Limb (tissue), 2 donors: Measurements from ENCODE around the gene TOM1L1.

Experiments used
- DNase-seq, 2 donors: peaks; one replicate each; pipeline ENCODE4 v3.0.0-alpha.2; 2016; ENCODE audit errors: extremely low spot score in 2 of 2

Gene TOM1L1

GRCh38 chr17:54898576-54898975 lies 2.1 kb upstream of the TOM1L1 start:
- no peak for DNase-seq

- no peak for DNase-seq
Measured at GRCh38 chr17:54899201-54899600, 1.5 kb upstream of the TOM1L1 start.

- peak in 1 of 2 donors; percentile 45 for DNase-seq
Measured at GRCh38 chr17:54899721-54900456, 763 bp upstream of the TOM1L1 start.

GRCh38 chr17:54901230-54901822 lies 674 bp downstream of the TOM1L1 start:
- peak in 1 of 2 donors; percentile 30 for DNase-seq

GRCh38 chr17:54902017-54902416 lies 1.4 kb downstream of the TOM1L1 start:
- no peak for DNase-seq

- no peak for DNase-seq
Measured at GRCh38 chr17:54902611-54903010, 2.0 kb downstream of the TOM1L1 start.

GRCh38 chr17:54903375-54903774 lies 2.7 kb downstream of the TOM1L1 start:
- peak; percentile 40 to 44 for DNase-seq

- peak in 1 of 2 donors; percentile 29 for DNase-seq
Measured at GRCh38 chr17:54906683-54907082, 6.0 kb downstream of the TOM1L1 start.

GRCh38 chr17:54907376-54907775 lies 6.7 kb downstream of the TOM1L1 start:
- no peak for DNase-seq

GRCh38 chr17:54909766-54910165 lies 9.1 kb downstream of the TOM1L1 start:
- no peak for DNase-seq

GRCh38 chr17:54916721-54917120 lies 16.1 kb downstream of the TOM1L1 start:
- no peak for DNase-seq

GRCh38 chr17:54919425-54919824 lies 18.8 kb downstream of the TOM1L1 start:
- no peak for DNase-seq

- DNase-seq: no peak
Measured at GRCh38 chr17:54920819-54921218, 20.2 kb downstream of the TOM1L1 start.

GRCh38 chr17:54924405-54924804 lies 23.8 kb downstream of the TOM1L1 start:
- DNase-seq: no peak

- DNase-seq: no peak
Measured at GRCh38 chr17:54927525-54927924, 26.9 kb downstream of the TOM1L1 start.

- DNase-seq: no peak
Measured at GRCh38 chr17:54932711-54933110, 32.1 kb downstream of the TOM1L1 start.

- DNase-seq: no peak
Measured at GRCh38 chr17:54933921-54934320, 33.3 kb downstream of the TOM1L1 start.

- DNase-seq: no peak
Measured at GRCh38 chr17:54935471-54935870, 34.8 kb downstream of the TOM1L1 start.

GRCh38 chr17:54937018-54937417 lies 36.4 kb downstream of the TOM1L1 start:
- DNase-seq: no peak

GRCh38 chr17:54937426-54937825 lies 36.8 kb downstream of the TOM1L1 start:
- no peak for DNase-seq

- DNase-seq: no peak
Measured at GRCh38 chr17:54941285-54941684, 40.6 kb downstream of the TOM1L1 start.

- DNase-seq: no peak
Measured at GRCh38 chr17:54944796-54945195, 44.1 kb downstream of the TOM1L1 start.

GRCh38 chr17:54945231-54945630 lies 44.6 kb downstream of the TOM1L1 start:
- DNase-seq: no peak
